HPDE6-E6E7 (cell line): ENCODE results near the gene GLI3.

Source experiments
- DNase-seq: peaks from one replicate; pipeline ENCODE4 v3.0.0; 2011; ENCODE audit warnings: missing footprints; ENCODE audit errors: extremely low spot score

GLI3 gene

DNA sequence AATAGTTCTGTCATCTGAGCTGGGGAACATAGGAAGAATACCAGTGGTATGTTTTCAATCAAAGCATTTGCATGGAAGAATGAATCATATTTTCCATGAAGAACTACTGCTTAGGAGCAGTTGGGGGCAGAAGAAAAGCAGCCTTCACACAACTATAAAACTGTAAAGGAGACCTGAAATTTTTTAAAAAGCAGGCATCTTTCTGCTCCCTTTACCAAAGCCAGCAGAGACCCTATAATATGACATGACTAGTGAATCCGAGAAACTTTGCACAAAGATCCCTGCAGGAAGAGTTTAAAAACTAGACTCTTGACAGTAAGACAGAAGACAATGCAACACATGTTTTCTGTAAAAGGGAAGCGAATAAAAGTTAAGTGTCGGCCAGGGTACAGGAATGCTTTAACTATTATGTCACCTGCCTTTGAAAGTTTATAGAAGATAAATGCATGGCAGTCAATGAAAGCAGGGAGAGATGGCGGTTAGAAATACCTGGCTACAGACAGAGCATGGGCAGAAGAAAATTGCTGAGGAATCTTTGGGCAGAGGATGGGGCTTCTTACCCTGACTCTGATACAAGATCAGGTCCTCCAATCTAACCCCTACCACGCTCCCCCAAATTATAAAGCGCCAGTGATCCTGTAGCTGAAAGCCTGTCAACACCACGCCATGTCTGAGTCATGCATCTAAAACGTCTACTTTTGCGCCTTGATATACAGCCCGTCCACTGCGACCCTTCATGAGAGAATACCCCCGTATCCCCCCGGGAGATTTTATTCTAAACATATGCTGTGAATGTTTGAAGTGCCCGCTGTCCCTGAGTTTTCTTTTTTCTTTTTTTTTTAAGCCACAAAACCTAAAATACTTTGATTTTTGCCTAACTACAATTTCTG, 93.1 kb downstream of the GLI3 start:
- DNase-seq: no peak

GRCh38 chr7:42142089-42142488, 94.9 kb downstream of the GLI3 start:
- no peak for DNase-seq

GRCh38 chr7:42139751-42140150, 97.3 kb downstream of the GLI3 start:
- no peak for DNase-seq

DNA sequence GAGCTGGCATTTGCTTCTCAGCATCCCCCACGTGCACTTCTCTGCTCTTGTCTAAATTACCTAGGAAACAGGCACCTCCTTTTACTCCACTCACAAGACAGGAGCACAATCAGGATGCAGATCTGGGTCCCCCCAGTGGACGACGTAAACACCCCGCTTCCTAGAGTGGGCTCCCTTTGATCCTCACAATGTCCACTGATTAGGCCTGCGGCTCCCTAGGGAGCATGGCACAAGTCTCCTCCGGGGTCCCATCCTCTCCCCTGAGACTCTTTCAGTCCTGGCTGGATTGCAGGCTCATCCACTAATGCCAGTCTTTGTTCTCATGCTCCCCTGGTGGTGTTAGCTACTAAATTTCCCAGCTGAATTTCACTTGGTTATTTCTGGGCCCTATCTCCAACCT, 98.3 kb downstream of the GLI3 start:
- DNase-seq: no peak

DNA sequence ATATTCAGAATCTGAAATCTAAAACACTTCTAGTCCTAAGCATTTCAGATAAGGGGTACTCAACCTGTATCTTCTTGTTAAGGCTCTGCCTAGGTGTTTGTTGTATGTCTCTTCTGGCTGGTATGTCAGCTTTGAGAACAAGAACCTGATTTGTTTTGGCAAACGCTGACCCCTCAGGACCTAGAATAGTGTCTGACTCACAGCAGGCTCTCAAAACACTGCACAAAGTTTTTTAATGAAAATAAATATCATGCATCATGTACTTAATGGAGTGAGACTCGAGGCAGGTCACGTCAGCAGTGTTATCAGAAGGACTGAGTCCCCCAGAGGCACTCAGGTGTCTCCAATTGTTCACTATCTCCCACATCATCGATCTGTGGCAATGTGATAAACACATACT, 99.1 kb downstream of the GLI3 start:
- DNase-seq: no peak

DNA sequence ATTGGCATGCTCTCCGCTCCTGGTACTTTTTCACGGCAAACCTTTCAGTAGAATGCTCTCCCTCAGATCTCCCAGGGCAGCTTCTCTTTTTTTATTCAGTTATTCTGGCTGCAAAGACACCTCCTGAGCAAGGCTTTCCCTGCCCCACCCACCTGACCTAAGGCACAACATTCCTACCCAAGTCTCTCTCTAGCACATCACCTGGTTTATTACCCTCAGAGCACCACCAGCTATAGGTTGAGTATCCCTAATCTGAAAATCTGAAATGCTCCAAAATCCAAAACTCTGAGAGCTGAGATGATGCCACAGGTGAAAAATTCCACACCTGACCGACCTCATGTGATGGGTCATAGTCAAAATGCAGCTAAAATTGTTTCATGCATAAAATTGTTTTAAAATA, 99.6 kb downstream of the GLI3 start:
- DNase-seq: no peak

DNA sequence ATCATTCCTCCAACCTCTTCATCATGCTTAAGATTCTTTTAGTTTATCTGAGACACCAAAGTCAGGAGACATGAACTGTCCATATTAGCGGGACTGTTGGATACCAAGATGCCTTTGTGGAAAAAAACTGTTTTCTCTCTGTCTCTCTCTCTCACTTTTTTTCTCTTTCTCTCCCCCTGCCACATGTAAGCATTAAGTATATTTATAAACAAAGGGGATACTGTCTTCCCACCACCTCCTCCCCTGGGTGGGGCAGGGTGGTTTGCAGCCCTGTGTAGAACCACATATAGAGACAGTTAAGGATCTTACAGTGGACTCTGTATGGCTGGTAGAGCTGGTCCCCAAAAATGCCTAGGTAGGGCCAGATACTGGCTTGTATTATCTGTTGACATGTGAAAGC, 101.3 kb downstream of the GLI3 start:
- no peak for DNase-seq

DNA sequence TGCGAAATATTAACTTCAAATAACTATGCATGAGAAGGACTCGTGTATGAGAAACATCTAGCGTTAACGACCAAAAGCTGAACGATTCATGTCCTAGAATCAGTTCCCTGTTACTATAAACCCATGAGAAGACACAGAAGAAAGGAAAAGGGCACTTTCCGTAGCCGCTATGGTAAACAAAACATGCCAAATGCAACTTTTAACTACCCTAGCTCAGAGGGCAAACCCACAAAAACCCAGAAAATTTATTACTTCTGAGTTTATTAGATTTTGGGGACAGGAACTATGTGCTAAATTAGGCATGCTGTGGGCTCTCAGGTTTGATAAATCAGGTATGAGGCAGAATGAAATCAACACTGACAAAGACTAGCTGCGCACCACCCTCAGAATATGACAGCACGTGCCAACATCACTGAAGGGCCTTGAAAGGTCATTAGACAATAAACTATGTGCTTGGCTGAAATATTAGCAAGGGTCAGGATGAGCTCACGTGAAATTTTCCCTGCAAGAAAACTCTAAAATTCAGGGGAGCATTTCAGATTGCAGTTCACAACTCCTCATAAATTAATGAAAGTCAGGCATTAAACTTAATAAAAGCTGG, 102.6 kb downstream of the GLI3 start:
- DNase-seq: no peak

DNA sequence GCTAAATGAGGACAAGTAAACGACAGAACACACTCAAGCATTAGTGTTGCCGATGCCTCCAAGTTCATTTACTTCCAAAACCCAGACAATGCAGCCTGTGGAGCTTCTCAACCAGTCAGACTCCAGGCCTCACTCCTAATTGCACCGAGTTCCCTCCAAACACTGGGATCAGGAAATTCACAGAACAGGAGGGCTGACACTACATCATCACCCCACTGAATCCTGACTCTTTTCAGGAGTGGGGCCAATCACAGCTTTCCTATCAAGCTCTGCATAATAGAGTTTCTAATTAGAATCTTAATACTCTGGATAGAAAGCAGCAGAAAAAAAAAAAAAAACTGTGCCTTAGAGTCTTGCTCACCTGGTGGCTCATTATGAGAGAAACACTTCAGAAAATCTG, 103.7 kb downstream of the GLI3 start:
- DNase-seq: no peak

DNA sequence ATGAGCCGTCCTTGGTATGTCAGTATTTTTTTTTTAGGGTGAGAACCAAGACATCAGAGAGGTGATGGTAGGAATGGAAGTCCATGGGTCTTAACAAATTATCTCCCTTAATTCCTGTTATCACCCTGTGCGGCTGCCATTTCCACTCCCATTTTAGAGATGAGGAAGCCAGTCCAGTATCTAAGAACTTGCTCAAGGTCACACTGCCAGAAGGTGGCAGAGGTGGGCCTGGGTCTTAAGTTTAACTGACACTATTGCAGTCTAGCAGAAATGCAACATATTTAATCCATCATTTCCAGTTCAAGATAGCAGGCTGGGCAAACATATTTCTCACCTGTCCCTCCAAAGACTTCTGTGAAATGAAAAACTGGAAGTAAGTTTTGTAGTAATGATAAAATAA, 108.3 kb downstream of the GLI3 start:
- DNase-seq: no peak

DNA sequence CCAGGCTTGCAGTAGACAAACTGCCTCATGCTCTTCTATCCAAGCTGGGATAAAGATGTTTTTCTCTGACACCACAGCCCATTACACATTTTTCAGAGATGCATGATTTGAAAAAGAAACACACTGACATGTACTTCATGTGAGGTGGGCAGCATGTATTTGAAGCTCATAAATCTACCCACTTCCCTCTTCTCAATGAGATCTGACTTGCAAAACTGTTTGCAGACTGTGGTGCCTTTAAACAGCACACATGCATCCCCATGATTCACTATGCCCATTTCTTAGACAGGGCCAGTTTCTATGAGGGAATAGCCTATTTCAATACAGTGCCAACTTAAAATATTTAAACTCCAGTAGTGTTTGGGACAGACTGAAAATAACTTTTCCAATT, 109.8 kb downstream of the GLI3 start:
- DNase-seq: no peak

DNA sequence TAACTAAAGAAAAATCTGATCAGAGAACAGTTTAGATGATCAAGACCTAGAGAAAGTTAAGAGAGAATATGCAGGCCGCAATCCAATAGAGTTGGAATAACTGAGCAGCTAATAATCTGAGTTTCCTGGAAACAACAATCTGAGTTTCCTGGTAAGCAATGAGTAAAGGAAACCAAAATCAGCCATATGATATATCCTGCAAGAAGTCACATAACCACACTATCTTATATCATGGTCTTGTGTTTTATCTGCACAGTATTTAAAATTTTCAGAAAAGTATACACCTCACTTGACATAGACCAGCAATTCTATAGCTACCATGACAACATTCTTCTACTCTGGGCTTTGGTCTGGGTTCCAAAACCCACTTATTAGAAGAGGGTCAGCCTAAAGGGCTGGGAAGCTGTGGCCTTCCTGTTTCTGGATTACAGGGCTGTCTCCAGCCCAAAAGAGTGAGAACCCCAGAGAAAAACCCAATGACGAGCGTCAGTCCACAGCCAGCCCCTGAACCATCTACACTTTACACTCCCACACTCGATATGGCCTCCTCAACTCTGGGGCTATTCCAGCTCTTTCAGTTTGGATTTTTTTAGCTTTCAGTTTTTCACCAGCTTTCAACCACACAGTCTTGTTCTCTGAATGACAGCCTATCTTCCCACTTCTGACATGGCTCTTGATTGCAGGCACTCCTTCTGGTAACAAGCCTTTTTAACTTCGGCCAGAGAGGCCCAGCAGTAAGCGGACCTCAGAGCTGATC, 110.4 kb downstream of the GLI3 start:
- no peak for DNase-seq

GRCh38 chr7:42125321-42125720, 111.7 kb downstream of the GLI3 start:
- no peak for DNase-seq

- DNase-seq: no peak
Observed at GRCh38 chr7:42123716-42124115, 113.3 kb downstream of the GLI3 start.

DNA sequence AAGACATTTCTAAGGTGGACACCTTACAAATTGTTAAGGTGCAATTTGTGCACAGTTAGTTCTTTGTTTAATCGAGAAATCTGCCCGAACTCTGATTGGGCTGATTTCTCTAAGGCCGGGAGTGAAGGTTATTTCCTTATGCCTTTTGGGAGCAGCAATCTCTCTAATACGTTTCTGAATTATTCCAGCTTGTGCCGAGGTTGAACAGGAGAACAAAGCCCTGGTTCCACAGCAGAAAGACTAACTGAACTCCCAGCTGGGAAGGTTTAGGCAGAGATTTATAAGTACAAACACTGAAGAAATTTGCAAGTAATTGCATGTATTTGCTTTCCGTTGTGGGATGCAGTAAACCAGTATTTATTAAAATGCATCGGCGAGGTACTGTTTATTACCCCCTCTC, 116.8 kb downstream of the GLI3 start:
- DNase-seq: no peak

- no peak for DNase-seq
Observed at GRCh38 chr7:42117201-42117600, 119.8 kb downstream of the GLI3 start.

DNA sequence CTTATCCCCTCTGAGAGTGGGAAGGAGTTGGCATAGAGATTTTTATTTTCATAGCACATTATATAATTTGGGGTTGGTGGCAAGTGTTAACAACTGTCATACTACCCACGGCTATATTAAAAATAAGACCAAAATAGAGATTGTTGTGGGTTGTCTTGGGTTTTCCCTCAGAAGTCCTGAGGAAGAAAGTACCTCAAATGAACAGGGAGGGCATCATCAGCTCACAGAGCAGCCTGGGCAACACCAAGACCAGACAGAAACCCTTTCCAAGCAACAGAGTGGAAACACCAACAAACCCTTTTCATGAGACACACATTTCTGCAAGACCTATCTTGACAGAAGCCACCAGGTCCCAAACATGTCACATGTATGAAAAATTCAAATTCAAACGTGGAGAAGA, 121.2 kb downstream of the GLI3 start:
- DNase-seq: no peak

DNA sequence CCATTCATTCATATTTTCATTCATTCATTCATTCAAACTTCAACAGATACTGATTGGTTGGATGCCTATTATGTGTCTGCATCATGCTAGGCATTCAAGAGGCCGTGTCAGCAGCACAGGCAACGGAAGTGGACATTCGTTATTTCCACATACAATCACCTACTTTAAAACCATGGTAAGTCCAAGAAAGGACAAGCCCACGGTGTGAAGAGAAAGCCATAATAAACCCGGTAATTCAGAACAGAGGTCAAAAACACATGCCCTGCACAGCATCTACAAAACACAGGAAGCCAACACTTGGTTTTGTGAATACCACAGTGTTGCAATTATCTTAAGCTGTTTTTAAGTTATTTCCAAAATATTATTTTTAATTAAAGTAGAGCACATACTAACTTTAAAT, 126.7 kb downstream of the GLI3 start:
- DNase-seq: no peak

GRCh38 chr7:42108803-42109528, 128.0 kb downstream of the GLI3 start:
- no peak for DNase-seq

- DNase-seq: no peak
Observed at GRCh38 chr7:42107484-42108240, 129.3 kb downstream of the GLI3 start.

GRCh38 chr7:42106562-42106961, 130.4 kb downstream of the GLI3 start:
- DNase-seq: no peak
